Choroid plexus epithelial cell (primary cell): Measurements from ENCODE around the gene SLC35F1.
A peak's percentile ranks its signal among the peaks of the same experiment; 100 is the strongest.

Experiments
- DNase-seq: peaks from one replicate; pipeline ENCODE4 v3.0.0-alpha.2; 2010; ENCODE audit warnings: low read depth
- H3K4me3 ChIP-seq: 2 replicates; pipeline ENCODE4 v1.5.1; 2011; ENCODE audit warnings: low read depth, mild to moderate bottlenecking, control low read depth, low read length, moderate library complexity
- TF ChIP-seq, protein P1 (sequence below): conservative IDR thresholded peaks from 2 replicates; pipeline ENCODE4 v1.5.1; 2011; ENCODE audit warnings: low read depth, mild to moderate bottlenecking, control low read depth, inconsistent platforms, low read length, moderate library complexity

Gene SLC35F1

DNA sequence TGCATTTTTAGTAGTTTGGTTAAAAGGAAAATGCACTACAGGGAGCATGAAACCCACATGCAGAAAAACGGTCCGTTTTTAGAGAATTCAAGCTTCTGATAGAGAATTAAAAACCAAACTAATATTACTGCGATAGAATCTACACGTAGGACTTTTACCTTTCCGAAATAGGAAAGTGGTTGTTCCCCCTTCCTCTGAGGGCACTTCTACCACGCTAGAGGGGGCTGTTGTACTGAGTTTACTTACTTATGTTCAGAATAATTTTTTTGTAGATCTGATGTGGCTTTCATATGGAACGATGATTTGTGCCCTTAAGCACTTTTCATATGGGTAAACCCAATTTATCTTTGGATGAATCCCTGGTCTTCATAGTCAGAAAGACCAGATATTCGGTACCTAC, 376.7 kb downstream of the SLC35F1 start:
- TF ChIP-seq, protein P1, sequence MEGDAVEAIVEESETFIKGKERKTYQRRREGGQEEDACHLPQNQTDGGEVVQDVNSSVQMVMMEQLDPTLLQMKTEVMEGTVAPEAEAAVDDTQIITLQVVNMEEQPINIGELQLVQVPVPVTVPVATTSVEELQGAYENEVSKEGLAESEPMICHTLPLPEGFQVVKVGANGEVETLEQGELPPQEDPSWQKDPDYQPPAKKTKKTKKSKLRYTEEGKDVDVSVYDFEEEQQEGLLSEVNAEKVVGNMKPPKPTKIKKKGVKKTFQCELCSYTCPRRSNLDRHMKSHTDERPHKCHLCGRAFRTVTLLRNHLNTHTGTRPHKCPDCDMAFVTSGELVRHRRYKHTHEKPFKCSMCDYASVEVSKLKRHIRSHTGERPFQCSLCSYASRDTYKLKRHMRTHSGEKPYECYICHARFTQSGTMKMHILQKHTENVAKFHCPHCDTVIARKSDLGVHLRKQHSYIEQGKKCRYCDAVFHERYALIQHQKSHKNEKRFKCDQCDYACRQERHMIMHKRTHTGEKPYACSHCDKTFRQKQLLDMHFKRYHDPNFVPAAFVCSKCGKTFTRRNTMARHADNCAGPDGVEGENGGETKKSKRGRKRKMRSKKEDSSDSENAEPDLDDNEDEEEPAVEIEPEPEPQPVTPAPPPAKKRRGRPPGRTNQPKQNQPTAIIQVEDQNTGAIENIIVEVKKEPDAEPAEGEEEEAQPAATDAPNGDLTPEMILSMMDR = peak; percentile 89
- no peak overlapping the region for H3K4me3 ChIP-seq
- peak; percentile 81 for DNase-seq

DNA sequence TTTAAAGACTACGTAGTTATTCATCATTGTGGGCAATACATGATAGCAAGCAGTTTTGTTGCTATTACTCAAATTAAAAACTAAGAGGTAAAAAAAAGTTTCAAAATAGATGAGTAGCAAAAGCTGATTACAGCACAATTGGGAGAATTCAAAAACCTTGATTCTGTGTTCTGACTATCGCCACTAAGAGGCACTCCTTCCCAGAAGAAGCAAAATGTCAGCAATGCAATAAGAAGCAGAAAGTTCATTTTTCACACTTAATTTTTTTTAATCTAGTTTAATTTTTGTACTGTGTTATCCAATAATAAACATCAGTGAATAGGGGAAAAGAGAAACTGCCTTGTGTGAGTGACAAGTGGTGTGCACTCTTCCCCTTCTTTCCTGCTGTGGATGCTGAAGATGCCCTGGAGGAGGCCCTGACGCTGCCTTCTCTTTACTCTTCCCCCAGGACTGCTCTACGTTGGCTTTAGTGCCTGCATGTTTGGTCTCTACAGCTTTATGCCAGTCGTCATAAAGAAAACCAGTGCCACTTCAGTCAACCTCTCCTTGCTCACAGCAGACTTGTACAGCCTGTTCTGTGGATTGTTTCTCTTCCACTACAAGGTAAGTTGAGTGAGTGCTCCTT, 377.8 kb downstream of the SLC35F1 start:
- DNase-seq = peak; percentile 66
- TF ChIP-seq, protein P1 = peak; percentile 75

DNA sequence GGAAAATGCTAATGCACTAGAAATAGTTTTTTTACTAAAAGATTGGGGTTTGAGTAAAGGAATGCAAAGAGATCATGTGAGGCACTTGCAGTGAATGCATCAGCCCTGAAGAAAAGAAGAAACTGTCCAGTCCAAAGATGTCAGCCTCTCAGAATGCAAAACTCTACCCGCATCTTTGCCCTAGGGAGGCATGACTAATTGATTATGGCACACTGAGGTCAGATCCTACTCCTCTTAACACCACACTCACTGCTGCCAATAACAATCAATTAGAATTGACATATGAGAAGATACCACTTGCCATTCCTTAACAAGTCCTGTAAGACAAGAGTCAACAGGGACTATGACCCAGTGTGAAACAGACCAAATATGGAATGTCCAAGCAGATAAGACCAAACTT, 378.7 kb downstream of the SLC35F1 start:
- TF ChIP-seq, protein P1 = no peak
- DNase-seq = no peak
- H3K4me3 ChIP-seq = no peak overlapping the region

More for the DNA sequence above, 377.8 kb downstream of the SLC35F1 start:
- no peak overlapping the region for H3K4me3 ChIP-seq

DNA sequence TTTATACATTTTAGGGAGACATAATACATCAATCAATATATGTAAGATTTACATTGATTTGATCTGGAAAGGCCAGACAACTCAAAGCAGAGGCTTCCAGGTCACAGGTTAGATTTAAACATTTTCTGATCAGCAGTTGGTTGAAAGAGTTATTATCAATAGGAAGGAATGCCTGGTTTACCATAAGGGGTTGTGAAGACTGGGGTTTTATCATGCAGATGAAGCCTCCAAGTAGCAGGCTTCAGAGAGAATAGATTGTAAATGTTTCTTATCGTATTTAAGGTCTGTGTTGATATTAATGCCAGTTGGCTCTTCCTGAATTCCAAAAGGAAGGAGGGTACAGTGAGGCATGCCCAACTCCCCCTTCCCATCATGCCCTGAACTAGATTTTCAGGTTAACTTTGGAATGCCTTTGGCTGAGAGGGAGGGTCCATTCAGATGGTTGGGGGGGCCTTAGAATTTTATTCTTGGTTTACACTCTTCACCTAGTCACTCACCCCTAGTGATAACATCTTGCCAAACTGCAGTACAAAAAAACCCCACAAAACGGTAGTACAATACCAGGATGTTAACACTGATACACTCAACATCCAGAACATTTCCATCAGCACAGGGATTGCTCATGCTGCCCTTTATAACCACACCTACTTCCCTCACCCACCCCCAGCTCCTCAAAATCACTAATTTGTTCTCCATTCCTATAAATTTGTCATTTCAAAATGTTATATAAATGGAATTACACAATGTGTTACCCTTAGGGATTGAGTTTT, 381.5 kb downstream of the SLC35F1 start:
- TF ChIP-seq, protein P1 = no peak
- H3K4me3 ChIP-seq = no peak overlapping the region
- DNase-seq = peak; percentile 27

DNA sequence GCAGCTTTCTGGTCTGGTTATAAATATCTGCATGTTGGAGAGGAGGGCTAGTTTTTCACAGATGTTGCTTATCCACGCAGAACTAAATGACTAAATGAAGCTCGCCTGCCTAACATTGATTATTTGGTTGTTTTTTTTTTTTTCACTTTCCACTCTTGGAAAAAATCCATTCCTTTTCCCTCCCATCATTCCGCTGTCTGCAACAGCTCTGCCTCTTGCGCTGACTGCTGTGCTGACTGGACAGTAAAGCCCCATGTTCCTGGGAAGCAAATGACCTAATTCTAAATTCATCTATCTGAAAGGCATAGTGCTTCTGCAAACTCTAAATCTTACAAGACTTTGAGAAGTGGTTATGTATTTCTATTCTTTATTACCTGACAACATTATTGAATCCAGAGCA, 385.5 kb downstream of the SLC35F1 start:
- no peak overlapping the region for H3K4me3 ChIP-seq
- TF ChIP-seq, protein P1 = no peak
- DNase-seq = no peak

DNA sequence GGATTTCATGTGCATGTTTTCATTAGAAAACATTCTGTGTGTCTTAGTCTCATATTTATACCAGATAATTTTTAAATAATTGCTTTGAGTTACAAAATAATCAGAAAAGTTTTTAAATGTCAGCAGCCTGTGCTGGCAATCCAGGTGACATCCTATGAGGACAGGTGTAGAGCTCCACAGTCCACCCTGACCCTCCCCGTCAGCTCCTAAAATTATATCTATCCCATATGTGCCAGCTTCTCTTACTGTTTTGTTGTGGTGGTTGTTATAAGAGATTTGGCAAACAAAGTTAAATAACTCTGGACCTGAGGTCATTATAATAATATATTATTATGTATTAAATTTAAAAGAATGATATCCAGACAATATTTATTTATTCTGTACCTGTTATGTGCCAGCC, 387.8 kb downstream of the SLC35F1 start:
- no peak overlapping the region for H3K4me3 ChIP-seq
- no peak for DNase-seq
- TF ChIP-seq, protein P1 = no peak
